8988T (cell line): ENCODE results near the gene EXD1.
"Not testable (repeated sequence)": the region's sequence is repeated elsewhere in the genome, so short reads cannot be mapped to it uniquely, and the experiment has no call there.

Experiments
- DNase-seq: peaks from one replicate; pipeline ENCODE4 v3.0.0; 2011

Gene EXD1

DNA sequence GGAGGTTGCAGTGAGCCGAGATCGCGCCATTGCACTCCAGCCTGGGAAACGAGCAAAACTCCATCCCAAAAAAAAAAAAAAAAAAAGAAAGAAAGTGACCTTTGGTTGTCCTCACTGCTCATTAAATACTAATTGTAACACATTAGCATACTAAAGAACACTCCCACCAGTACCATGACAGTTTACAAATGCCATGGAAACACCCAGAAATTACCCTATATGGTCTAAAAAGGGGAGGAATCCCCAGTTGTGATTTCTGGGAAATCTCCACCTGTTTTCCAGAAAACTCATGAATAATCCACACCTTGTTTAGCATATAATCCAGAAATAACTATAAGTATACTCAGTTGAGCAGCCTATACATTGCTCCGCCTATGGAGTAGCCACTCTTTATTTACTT lies 90.9 kb downstream of the EXD1 start:
- DNase-seq: no peak

DNA sequence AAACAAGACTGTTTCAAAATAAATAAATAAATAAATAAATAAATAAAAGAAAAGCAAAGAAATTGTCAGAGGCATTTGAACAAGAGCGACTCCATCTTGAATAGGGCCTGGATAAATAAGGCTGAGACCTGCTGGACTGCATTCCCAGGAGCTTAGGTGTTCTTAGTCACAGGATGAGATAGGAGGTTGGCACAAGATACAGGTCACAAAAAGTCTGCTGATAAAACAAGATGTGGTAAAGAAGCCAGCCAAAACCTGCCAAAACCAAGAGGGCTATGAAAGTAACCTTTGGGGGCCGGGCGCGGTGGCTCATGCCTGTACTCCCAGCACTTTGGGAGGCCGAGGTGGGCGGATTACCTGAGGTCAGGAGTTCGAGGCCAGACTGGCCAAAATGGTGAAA lies 91.4 kb downstream of the EXD1 start:
- DNase-seq: not testable (repeated sequence)

DNA sequence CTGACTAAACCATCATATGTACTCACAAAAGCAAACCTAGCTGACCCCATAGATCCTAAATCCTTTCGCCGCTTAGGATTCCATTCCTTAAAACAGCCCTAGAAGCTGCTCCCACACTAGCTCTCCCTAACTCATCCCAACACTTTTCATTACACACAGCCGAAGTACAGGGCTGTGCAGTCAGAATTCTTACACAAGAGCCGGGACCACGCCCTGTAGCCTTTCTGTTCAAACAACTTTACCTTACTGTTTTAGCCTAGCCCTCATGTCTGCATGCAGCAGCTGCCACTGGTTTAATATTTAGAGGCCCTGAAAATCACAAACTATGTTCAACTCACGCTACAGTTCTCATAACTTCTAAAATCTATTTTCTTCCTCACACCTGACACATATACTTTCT lies 95.0 kb downstream of the EXD1 start:
- not testable (repeated sequence) for DNase-seq

DNA sequence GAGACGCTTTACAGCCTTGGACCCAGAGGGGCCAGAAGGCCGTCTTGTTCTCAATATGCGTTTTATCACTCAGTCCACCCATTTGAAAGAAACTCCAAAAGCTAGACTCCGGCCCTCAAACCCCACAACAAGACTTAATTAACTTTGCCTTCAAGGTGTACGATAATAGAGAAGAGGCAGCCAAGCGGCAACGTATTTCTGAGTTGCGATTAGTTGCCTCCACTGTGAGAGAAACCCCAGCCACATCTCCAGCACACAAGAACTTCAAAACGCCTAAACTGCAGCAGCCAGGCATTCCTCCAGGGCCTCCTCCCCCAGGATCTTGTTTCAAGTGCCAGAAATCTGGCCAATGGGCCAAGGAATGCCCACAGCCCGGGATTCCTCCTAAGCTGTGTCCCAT lies 97.1 kb downstream of the EXD1 start:
- no peak for DNase-seq
